ENCODE results near the gene ZAR1L.

The ZAR1L gene

DNA sequence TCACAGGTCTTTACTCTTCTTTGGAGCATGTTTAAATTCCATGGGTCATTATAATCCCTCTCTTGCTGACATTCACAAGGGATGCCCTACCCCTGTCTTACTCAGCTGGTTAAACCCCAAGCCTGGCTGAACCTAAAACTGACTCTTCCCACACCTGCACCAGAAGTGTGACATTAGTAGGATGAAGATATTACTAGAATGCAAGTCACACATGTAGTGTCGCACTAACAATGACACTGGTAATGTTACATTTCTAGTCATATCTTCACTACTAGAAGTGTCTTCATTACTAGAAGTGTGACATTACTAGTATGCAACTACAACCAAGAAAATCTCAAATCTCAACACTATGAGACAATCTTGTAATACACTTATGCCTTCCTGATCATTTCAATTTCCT, 14.2 kb downstream of the ZAR1L start:
- DNase-seq = no peak

DNA sequence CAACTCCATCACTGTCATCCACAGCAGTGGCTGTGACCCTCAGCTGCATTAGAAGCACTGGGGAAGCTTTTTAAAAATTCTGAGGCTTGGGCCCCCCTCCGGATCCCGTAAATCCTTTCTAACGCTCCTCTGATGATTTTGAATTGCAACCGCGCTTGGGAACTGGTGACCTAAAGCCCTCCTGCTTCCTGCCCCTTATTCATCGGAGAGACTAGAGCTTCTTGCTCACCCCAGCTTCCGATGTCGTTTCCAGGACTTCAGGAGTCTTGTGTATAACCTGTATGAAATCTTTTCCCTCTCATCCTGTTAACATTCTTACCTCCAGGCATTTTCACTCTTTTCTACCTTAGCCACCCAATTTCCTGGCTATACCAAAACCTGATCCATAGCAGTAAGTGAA, 14.8 kb downstream of the ZAR1L start:
- DNase-seq = no peak

DNA sequence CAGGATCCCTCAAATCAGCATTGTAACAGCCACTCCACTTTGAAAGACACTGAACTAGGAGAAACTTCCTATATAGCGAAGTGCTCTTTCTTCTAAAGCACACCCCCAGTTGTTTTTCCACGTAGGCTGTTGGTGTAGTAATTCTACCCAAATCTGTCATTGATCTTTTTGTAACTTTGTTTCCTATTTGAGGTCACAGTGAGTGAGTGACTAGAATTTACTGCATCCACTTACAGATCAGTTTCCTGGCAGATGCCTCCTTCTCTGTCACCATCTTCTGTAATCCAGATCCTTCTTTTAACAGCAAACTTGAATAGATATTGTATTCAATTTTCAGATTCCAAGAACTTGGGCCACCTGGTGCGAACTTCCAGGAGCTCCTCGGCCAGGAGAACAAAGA, 15.3 kb downstream of the ZAR1L start:
- DNase-seq = no peak

DNA sequence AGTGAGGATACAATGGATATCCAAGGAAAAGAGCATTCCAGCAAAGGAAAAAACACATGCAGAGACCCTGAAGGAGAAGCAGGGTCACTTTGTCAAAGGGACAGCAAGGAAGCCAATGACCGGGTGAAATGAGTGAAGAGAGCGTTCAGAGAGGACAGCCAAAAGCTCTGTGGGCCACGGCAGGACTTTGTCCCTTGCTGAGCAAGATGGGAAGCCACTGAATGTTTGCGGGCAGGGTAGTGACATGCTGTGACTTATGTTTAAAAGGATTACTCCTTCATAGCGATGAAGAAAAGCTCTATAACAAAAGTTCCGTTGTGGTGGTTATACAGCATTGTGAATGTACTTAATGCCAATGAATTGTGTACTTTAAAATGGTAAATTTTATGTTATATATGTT, 16.5 kb downstream of the ZAR1L start:
- DNase-seq = no peak

DNA sequence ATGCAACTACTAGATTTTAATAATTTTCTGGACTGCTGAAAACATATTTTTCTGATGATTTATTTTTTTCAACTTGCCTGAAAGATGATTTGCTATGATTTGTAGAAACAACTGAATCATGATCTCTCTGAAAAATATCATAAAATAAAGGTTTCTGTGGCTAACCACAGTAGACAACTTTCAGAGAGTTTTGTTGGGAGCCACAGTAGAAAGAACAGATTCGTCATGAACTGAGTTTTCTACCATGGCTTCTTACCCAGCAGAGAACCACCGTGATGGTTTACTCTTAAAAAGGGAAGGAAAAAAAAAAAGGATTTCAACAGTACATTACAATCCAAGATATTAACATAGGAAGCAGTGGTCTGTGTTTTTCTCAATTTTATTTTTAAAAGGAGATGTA, 18.0 kb downstream of the ZAR1L start:
- no peak for DNase-seq

DNA sequence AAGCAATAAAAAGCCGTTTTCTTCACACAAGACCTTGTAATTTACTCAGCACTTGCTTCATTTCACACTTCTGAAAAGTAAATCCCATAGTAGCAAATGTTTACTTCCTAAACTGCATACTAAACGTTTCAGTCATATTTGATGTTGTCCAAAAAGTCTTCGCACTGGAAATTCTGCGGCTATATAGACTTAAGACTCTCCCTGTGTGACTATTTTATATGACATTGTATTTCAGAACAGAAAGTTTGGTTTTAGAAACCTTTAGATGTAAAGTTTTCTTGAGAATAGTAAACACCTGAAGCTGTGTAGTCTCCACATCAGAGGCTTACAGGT, 29.6 kb downstream of the ZAR1L start:
- DNase-seq = no peak

DNA sequence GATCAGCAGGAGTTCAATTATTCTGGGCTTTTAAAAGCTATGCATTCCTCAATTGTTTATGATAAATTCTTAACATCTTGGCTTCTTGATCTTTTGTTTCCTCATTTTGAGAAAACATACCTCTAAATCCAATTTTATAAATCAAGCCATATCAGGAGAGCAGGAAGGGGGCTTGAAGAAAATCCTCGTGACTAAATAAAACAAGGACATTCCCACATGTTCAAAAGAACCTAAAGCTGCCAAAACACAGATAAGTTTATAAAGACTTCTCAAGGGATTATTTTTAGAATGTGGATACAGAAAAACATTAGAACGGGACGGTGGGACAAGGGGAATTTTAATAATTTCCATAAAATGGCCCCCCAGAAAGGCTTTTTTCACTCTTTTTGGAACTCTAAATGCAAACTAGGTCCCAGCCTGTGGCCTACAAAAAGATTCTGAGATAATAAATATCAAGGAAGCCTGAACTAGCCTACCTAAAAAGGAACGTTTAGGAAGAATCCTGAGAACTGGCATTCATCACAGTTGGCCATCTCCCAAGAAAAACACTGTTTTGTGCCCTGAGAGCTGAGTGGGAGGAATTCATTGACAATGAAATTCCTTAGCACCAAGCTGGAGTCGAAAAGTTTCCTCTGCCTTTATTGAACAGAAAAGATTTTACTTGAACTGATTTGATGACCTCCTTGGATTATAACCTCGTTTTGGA, 30.1 kb downstream of the ZAR1L start:
- DNase-seq = no peak

DNA sequence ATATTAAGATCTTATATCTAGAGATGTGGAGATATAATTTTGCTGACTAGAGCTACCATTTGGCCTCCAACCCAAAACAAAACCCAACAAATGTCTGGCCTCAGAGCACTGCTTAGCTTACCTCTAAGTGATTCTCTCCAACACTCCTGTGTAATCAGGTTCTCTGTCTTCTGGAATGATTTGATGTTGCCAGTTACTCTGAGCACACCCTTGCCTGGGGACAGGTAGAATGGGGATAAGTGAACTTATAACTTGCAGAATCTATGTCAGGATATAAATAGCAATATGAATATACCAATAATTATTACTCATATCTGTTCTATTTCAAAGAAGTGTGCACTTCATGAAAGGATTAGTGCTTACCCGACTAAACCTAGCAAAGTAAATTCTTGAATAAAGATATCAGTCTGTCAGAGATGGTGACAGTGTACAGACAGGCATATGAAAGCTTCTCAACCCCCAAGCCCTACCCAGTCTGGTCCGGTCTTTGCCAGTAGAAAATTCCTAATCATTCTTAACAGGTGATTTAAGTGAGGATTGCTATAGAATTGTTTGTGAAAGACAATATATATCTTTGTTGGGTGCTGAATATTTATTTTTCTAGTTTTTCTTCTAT, 33.0 kb downstream of the ZAR1L start:
- DNase-seq = no peak

DNA sequence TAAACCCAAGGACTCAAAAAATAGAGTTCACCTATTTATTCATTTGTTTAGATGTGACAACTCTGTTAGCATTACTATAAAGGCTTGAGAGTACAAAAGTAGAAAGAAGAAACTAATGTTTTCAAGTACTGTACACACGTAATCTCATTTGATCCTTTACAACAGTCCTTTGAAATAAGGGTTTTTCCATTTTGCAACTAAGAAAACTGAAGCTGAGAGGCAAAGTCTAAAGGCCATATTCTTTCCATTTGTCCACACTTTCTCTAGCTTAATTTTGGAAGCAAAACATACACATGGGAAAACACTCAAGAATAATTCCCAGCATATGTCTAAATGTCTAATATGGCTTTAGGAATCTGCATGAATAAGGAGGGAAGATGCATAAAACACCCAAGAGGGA, 34.1 kb downstream of the ZAR1L start:
- no peak for DNase-seq

DNA sequence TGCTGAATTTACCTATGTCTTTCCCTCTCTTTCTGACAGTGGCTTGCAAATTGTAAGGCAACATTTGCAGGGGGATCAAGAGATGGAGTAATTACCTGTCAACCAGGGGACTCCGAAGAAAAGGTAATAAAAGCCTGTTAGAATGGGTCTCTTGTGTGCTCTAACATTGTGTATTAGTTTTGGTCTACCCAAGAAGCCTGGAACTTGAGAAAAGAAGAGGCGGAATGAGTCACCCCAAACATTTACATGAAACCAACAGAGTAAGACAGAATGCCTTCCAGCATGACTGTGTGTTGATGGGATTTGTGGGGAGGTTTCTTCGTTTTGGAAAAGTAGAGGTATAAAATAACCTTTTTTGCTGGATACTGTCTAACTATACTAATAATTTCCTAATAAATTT, 36.7 kb downstream of the ZAR1L start:
- no peak for DNase-seq

DNA sequence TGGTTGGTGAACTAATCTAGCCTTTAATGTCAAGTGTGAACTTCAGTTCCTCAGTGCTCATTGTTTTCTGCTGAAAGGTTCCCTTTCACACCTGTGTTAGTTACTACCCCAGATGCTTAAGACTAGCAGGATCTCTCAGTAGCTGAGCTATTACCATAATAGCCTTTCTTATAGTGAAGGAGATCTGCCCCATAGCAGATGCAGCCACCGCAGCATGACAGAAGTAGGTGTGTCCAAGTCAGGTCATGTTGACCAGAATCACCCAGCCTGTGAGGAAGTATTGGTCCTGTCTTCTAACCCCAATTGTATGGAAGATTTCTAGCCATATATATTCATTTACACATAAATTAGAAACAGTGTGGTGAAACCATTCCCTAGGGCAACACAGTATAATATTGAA, 37.3 kb downstream of the ZAR1L start:
- no peak for DNase-seq

DNA sequence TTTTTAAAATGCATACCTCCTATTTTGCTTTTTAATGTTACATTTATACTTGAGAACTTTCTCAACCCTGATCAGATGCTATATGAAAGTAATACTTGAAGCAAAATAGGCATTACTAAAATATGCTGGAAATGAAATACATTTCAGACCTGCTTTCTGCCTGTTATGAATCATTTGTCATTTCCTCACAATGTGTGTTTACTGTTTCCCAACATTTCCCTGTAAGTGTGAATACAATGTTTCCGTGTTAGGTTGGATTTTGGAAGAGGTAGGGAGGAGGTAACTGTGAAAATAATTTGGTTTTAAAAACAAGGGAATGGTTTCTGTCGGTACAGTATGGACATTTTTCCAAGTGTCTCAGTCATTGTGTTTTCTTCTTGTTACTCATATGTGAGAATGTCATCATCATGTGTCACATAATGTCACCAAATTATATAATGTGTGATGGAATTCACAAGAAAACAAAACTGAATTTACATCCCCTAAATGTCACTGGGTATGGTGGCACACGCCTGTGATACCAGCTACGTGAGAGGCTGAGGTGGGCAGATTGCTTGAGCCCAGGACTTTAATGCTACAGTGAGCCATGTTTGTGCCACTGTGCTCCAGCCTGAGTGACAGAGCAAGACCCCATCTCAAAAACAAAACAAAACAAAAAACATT, 43.0 kb downstream of the ZAR1L start:
- no peak for DNase-seq

DNA sequence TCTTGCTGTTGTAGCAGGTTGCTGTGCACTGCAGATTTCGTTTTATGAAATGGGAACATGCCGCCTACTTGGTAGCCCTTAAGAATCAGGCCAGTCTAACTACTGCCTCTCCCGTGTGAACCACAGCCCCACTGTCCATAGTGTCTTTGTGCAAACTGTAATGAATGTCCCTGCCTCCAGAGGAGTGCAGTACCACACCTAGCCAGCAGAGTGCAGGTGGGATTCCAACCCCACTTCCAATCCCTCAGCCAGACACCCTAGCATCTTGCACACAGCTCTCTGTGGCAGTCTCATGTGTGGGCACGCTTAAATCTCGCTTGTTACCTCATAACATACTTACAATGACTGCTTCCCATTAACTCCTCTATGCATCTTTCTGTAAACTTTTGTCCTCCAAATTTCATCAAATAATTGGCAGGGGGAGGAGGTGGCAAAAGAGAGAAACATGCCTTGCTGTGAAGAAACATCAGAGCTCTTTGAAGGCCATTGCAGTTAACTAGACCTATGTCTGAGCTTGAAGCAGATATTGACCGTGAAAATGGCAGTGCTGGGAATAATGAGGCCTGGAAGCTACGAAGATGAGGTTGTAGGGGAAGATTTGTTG, 47.2 kb downstream of the ZAR1L start:
- peak in 5 of 6 experiments; percentile 14 to 42 (median 30) for DNase-seq

DNA sequence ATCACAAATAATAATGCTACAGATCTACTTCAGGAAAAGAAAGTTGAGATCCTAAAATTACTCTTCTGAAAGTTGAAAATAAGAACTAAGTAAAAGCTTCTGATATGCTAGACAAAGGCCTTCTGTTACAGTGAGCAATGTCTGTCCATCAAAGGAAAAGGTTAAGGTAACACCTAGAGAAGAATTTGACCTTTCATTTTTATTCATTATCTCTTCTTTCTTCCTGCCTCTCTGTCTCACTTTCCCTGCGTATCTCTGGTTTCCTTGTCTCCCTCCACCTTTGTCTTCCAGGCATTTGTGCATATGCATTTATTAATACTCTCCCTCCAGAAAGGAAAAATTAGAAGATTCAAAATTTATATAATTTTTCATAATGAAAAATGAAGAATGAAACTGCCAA, 49.0 kb downstream of the ZAR1L start:
- DNase-seq = no peak

DNA sequence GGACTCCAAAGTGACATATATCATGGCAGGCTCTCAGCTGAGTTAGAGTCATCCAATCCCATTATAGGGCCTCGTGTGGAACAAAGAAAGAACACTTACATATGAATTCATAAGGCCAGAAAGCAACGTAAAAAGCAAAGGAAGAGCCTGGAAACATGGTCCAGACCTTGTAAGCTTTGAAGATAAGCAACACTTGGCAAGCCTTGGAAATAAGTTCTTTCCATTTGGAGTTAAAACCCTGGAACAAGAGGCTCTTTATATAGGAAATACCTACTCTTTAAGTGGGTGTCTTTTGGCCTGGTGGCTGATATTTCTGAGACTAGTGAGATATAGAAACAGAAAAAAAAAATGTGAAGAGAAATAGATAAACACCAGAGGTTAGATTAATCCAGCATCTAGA, 49.4 kb downstream of the ZAR1L start:
- no peak for DNase-seq

DNA sequence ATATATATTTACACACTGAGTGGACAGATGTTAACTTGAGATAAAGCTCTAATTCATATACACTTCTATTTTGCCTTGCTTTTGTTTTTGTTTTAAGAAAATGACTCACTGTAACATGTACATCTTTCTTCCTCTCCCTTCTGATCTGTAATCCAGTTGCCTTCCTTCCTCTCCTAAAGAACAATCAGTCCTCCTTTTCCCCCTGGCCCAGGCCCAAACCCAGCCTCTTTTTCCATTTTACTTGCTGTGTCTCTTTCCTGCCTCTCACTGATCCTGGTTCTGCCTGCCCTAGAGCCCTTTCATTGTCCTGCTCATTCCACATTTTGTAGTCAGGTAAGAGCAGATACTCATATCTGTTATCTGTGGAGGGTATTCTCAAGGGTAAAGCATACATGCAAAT, 50.8 kb downstream of the ZAR1L start:
- no peak for DNase-seq

DNA sequence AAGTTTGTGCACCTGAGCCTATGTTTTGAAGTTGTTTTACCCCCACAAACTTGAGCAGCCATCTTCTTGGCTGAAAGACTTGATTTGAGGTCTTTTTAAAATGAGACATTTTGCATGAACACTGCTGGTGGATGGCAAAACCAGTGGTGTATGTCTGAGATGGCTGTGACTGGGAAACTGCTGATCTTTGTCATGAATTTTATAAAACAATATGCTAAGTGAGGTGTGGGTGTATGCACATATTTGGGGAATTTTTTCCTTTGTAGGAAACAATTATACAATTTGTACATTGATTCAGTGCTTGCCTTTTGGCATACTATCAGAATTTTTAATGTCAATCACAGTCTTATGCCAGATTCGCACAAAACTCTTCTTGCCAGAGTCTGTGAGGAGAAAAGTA, 52.5 kb downstream of the ZAR1L start:
- no peak for DNase-seq

DNA sequence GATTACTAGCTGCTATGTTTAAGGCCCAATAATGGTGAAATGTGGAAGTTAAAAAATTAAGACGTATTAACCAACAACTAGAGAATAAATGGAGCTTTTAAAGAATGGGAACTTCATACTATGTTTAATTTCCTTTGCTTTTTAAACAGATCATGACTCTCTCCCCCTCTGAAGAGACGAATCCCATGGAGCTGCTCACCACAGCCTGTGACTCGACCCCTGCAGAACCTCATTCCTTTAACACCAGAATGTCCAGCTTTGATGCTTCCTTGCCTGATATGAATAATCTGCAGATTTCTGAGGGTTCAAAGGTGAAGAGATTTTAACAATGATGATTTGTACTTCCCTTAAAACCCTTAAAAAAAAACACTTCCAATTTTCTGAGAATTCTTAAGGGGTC, 53.0 kb downstream of the ZAR1L start:
- DNase-seq = no peak

DNA sequence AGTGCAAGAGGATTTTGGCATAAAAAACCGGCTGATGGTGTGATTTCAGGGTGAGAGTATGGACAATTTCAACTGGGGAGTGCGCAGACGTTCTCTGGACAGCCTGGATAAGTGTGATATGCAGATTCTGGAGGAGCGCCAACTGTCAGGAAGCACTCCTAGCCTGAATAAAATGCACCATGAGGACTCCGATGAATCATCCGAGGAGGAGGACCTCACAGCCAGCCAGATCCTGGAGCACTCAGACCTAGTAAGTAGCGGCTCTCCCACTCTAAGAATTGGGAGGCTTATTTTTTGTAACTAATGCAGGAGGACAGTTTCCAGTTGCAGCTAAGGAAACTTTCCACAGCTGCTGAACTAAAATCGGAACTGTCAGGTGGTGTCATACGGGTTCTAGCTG, 53.6 kb downstream of the ZAR1L start:
- DNase-seq = no peak

DNA sequence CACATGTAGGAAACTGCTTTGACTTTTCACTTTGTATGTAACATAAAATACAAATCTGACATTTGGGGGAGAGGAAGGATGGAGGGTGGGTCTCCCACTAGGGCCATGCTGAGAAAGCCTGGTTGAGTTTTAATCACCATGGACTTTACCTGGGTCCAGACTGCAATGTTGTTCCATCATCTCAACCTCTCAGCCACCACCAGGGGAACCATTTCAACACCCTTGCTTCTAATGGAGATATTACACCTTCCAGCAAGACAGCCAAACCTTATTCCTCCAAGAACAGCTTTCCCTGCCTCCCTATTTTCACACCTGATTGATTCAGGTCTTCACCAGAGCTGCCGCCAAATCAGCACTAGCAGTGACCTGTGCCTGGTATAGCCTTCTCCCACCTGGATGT, 56.0 kb downstream of the ZAR1L start:
- DNase-seq = no peak

DNA sequence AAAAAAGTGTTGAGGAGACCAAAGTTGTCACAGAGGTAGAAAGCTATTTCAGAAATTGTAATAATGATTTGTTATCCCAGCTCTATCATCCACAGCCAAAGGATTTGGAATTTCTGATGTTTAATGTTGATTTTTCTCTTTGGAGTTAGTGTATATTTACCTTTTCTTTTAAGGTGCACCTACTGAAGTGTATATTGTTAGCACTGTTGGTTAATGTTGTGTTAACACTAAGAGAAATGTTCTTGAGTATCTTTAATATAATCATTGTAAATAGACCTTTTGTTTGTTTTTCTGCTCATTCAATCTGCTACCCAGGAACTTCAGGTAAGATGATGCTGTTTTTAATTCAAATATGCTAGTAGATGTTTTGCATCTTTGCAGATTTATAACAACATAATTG, 57.5 kb downstream of the ZAR1L start:
- no peak for DNase-seq

DNA sequence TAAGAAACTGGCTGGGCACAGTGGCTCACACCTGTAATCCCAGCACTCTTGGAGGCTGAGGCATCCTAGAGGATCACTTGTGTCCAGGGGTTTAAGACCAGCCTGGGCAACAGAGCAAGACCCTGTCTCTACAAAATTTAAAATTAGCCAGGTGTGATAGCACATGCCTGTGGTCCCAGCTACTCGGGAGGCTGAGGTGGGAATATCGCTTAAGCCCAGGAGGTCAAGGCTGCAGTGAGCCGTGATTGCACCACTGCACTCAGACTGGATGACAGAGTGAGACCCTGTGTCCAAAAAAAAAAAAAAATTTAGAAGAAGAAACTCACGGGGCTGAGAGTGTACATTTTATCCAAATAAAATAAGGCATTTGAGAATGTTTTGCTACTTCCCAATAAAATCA, 58.9 kb downstream of the ZAR1L start:
- no peak for DNase-seq

DNA sequence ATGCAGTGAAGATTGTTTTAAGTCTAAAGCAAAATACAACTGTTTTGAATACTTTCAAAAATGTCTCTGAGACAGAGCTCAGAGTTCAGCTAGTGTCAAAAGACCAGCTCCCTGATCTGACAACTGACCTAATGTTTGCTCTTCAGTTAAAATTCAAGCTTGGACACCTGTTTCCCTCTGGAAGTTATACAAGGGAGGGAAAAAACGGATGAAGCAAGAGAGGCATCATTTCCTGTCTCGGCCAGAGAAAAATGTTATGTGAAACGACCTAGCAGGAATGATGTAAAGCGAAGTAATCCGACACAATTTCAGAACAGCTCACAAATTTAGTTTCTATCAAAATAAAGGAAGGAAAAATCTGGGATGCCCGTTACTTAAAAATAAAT, 59.4 kb downstream of the ZAR1L start:
- DNase-seq = no peak
